HG03354 (cell line): ENCODE results near the gene HINT1.
"Not testable (repeated sequence)": the region's sequence is repeated elsewhere in the genome, so short reads cannot be mapped to it uniquely, and the experiment has no call there.

ENCODE experiments used
- ATAC-seq: cut with Tn5 transposase; IDR thresholded peaks from one replicate; pipeline ENCODE4 v1.9.1; 2021; ENCODE audit warnings: mild to moderate bottlenecking; ENCODE audit not compliant: unreplicated experiment, poor library complexity, severe bottlenecking

HINT1 gene

DNA sequence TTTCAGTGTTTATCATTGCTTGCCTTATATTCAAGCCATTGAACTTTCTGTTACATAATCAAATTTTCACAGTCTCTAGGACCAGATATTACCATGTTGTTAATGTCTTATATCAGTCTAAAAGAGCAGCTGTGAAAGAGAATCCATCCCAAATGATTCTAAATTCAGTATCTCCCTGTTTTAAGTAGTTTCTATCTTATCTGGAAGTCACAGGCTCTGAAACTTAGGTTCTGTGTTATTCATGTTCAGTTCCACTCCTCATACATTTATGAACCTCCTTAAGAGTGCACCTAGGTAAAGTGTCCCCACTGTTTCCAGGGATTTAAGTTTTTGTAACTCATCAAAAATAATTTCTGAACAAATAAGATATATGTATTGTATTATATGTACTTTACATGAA, 15.4 kb upstream of the HINT1 start:
- ATAC-seq, result no peak

DNA sequence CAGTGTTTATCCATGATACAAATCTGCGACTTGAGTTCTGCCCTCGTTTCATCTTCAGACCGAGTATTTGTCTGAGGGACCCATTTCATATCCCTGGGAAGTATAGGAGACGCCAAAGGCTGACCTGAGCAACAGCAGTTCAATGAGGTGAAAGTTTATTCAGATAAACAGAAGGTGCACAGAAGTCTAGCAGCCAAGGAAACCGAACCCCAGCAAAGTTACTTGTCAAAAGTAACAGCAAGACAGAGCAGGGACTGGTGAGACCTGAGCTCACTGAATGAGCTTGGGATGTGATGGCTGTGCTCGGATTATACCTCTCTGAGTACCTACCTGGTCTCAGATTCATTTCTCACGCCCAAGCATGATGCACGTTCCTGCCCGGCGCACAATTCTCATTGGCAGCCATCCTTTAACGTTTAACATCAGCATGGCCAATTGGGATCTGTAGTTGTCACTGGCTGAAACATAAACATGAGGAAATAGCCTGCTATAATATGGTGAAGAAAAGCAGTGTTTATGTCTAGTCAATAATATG, 6.3 kb upstream of the HINT1 start:
- no peak for ATAC-seq

DNA sequence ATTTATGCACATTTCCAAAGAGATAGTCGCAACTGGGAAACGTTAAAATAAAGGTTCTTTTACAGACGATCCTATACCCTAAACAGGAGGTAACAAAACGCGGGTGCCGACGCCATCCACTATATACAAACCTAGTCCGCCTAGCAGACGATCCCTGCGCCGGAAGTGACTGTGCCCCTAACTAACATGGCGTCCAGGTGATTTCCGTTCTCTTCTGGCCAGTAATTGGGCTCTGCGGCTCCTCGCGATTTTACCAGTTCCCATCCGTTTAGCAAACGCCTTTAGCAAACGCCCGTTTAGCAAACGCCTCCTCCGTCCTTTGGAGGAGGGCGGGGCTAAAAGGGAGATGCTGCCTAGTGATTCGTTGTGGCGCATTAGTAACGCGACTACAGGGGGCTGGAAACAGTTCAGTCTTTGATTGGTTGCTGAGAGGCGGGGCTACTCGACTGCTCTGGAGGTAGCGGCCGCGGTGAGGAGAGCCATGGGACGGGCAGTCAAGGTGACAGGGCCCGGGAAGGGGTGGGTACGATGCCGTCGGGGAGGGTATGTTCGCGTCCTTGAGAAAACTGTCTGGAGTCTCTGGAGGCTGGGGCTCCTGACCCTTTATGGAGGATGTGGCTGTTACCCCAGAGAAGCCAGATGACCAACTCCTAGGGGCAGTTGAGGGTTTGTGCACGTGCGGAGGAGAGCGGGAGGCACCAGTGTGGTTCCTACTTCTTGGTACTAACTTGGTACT, 5.7 kb upstream of the HINT1 start, which contains the start of gene LYRM7:
Gene LYRM7 (plus strand): TSS at position 405 of the 736 bp plus-strand sequence. CDS start 77 bp downstream, at position 482.
- peak; percentile 98 for ATAC-seq

DNA sequence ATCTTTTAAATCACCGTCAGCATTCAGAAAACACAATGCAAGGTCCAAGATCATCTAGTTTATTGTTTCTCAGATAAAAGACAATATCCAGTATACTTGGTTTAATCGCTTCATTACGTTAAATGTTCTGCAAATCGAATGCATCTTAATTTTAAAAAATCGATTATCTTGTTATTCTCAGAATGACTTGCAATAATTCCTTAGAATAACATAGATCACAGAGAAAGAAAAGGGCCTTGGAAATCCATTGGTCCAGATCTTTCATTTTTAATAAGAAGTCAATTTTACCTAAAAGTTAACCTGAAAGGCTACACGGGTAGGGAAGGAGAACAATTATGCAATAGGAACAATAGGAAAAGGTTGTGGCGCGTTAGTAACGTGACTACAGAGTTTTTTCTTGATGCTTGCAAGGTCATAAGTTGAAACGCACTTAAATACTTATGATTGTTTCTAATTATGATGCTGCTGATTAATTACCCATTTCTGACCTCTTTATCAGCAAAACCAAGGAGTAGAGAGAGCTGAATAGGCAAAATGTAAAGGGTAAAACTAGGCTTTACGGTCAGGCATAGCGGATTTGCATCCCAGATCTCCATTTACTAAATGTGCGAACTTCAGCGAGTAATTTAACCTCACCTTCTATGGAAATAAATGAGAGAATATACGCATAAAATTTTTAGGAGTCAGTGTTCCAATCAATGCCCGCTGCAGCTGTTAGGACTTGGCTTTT, 4.9 kb upstream of the HINT1 start:
- no peak for ATAC-seq

DNA sequence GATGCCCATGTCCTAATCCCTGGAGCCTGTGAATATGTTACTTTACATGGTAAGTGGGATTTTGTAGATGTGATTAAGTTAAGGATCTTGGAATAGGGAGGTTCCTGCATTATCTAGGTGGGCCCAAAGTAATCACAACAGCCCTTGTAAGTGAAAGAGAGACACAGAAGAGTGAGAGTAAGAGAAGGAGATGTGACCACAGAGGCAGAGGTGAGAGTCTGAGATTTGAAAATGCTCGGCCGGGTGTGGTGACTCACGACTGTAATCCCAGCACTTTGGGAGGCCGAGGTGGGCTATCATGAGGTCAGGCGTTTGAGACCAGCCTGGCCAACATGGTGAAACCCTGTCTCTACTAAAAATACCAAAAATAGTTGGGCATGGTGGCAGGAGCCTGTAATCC, 2.6 kb upstream of the HINT1 start:
- ATAC-seq, result no peak

DNA sequence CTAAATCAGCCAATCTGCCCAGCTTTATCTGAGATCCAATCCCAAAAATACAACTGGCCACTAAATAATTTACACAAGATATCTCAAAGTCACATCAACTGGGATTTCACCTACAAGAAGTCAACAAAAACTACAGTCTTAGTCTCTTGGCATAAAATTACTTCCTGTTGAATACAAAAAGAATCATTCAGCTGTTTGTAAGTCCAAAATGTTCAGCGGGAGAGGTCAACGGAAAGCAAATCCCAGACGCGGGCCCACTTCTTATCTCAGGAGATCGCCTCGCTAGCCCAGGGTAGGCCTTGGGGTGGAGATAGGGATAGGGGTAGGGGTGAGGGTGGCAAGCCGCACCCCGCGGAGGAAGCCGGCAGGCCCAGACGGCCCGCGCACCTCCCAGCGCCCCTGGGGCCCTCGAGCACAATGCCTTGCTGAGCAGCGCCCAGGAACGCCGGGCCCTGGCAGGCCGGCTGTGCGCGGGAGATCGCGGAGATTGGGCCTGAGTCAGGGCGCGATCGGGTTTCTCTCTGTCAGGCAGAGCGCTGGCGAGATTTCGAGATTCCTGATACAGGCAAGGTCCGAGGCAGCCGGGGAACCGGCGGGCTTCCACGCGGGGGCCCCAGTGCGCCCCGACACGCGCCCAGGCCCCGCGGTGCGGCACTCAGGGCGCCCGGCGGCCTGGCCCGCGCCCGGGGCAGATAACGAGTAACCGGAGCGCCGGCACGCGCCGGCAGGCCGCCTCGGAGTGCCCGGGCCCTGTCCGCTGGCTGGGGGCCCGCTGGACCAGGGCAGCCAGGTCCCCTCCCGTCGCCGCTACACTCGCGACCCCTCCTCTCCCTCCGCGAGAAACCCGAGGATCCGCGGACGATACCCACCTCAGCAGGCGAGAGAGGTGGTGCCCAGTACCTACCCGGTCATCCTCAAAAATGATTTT, 601 bp downstream of the HINT1 start:
- peak; percentile 75 for ATAC-seq

DNA sequence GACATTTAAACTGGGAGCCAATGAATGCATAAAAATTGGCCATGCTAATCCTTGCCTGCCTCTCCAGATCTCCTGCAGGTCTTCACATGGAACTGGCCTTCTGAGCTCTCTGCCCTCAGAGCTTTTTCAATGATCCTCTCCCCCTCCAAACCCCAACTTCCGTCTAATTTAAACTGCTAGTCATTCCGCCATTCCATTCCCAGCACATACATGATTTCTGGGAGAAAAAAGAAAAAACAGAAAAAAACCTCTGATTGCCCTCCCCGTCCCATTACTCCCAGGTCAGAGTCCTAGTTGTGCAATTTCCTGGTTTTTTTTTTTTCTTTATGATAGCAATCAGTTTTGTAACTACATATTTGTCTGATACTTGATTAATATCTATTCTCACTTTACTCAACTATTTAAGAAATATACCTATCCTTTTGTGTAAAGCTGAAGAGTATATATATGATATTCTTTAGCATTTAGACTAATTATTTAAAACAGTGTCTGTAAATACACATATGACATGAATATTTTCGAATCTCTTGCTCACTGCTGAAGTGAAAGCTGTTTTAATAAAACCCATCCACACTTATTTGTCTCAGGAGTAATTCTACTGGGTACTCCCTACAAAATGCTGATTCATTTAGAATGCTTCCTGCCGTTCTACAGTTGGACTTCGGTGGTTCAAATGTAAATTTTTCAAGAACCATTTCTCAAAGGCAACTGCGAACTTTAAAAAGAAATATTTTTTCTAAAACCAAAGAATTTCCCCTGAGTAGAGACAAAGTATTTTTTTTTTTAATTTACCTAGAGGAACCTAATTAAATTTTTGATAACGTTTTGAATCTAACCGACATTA, 1.6 kb downstream of the HINT1 start:
- no peak for ATAC-seq

DNA sequence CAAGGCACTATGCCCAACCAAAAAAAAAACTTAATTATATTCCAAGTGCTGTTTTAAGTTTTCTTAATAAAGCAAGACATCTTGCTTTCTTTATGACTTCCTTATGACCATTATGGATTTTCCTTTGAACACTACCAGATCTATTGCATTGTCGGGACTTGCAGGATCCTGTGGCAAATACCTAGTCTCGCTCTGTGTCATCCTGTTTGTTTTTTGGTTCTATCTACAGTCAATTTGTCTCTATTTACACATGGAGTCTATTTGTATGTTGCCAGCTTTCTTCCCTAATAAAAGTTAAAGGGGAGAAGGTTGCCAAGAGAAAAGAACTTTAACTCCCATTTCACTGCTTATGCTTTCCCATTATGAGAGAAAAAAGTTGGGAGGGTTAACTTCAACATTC, 4.9 kb downstream of the HINT1 start:
- ATAC-seq, result no peak

DNA sequence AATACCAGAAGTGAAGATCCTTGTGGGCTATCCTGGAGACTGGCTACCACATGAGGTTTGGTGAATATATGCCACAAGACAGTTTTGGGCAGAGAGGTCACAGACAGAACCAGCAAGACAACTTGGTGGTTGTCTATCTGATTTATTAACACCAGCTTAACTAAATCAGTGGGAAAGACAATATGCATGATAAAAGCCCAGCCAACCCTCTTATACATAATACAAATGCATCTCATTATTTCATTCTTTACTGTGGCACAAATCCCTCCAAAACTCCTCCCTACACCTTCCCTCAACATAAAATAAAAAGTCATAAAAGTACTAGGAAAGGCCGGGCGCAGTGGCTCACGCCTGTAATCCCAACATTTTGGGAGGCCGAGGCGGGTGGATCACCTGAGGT, 8.1 kb downstream of the HINT1 start:
- no peak for ATAC-seq

DNA sequence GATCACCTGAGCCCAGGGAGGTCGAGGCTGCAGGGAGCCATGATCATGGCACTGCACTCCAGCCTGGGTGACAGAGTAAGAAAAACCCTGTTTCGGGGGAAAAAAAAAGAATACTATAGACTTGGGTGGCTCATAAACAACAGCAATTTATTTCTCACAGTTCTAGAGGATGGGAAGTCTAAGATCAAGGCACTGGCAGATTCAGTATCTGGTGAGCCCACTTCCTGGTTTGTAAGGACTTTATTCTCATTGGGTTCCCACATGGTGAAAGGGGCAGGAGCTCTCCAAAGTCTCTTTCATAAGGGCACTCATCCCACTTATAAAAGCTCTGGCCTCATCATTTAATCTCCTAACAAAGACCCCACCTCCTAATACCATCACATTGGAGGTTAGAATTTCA, 8.7 kb downstream of the HINT1 start:
- ATAC-seq, result no peak

DNA sequence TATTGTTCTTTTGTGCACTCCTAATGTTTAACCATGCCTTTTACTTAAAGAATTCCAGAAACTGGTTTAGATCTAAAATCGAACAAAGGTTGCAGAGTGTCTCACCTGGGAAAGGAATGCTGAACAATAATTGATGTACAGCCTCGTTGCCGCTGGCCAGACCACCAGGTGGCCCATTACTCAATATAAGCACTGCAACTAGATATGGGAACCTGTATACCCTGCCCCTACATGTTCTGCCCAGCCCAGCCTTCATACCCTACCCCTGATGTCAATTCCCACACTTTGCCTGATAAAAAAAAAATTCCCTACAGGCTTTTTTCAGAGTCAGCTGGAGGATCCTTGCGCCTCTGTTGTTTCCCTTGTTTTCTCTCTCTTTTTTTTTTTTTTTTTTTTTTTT, 13.8 kb downstream of the HINT1 start:
- ATAC-seq, result no peak

DNA sequence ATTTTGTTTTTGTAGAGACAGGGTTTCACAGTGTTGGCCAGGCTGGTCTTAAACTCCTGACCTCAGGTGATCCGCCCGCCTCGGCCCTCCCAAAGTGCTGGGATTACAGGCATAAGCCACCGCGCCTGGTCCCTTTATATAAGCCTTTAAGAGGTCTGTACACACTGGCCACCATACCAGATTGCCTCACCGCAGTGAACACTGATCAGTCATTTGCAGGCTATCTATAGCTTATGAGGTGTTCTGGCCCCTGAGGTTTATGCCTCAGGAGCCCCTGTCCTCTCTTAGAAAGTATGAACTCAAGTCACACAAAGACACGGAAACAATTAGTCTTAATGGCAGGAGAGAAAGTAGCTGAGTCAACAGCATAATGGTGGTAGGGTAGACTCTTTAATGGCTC, 14.6 kb downstream of the HINT1 start:
- no peak for ATAC-seq

DNA sequence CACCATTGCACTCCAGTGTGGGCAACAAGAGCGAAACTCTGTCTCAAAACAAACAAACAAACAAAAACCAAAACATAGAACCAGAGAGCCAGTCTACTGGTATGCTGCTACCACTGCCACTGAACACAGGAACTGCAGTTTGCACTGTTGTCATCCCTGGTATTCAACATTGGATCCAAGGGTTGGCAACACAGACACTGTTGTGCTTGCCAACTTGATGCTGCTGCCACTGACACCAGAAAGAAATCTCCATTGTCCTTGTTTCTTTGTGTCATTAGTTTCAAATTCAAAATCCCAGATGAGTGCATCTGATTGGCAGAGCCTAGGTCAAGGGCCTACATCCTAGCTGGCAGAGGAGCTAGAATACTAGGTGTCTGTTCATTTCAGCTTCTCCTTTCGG, 16.2 kb downstream of the HINT1 start:
- no peak for ATAC-seq

DNA sequence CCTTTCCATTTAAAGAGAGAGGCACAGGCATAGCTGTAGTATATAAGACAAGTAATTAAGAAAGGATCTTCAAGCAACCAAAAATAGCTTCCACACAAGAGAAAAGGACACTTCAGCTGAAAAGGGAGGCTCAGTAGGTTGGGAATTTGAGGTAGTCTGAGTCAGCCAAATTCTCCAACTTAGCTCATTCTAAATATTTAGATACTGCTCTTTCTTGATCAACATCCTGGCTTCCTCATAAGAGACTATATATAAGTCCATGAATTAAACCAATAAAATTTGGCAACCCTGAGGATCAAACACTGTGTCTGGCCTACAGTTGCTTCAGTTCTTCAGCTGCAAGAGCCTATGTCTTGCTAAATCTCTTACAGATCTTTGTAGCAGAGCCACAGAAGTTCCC, 17.8 kb downstream of the HINT1 start:
- ATAC-seq, result no peak

DNA sequence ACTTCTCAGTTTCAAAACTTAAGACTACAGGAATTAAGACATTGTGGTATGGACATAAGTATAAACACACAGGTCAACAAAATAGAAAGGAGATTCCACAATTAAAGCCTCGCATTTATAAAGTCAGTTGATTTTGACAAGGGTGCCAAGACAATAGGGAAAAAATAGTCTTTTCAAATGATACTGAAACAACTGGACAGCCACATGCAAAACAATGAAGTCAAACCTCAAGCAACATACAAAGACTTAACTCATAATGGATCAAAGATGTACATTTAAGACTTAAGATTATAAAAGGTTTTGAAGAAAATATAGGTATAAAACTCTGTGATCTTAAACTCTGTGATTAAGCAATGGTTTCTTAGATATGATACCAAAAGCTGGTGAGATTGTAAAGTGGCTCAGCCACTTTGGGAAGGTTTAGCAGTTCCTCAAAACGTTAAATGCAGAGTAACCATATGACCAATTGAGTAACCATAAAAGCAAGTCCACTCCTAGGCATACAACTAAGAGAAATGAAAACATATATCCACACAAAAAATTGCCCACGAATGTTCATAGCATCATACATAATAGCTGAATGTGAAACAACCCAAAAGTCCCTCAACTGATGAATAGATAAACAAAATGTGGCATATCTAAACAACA, 22.0 kb downstream of the HINT1 start:
- no peak for ATAC-seq

DNA sequence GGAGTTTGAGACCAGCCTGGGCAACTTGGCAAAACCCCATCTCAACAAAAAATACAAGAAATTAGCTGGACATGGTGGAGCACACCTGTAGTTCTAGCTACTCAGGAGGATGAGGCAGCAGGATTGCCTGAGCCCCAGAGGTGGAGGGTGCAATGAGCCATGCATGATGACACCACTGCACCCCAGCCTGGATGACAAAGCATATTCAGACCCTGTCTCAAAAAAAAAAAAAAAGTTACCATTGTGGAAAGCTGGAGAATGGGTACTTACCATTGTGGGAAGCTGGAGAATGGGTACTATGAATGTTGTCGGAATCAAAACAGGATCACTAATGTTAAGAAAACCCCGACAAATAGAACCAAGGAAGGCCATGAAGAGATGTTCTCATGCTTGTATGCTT, 25.7 kb downstream of the HINT1 start:
- ATAC-seq, result no peak

DNA sequence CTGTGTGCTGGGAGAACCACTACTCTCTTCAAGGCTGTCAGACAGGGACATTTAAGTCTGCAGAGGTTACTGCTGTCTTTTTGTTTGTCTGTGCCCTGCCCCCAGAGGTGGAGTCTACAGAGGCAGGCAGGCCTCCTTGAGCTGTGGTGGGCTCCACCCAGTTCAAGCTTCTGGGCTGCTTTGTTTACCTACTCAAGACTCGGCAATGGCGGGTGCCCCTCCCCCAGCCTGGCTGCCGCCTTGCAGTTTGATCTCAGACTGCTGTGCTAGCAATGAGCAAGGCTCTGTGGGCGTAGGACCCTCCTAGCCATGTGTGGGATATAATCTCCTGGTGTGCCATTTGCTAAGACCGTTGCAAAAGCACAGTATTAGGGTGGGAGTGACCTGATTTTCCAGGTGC, 26.6 kb downstream of the HINT1 start:
- not testable (repeated sequence) for ATAC-seq

DNA sequence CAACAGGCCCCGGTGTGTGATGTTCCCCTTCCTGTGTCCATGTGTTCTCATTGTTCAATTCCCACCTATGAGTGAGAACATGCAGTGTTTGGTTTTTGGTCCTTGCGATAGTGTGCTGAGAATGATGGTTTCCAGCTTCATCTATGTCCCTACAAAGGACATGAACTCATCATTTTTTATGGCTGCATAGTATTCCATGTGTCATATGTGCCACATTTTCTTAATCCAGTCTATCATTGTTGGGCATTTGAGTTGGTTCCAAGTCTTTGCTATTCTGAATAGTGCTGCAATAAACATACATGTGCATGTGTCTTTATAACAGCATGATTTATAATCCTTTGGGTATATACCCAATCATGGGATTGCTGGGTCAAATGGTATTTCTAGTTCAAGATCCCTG, 32.0 kb downstream of the HINT1 start:
- not testable (repeated sequence) for ATAC-seq

DNA sequence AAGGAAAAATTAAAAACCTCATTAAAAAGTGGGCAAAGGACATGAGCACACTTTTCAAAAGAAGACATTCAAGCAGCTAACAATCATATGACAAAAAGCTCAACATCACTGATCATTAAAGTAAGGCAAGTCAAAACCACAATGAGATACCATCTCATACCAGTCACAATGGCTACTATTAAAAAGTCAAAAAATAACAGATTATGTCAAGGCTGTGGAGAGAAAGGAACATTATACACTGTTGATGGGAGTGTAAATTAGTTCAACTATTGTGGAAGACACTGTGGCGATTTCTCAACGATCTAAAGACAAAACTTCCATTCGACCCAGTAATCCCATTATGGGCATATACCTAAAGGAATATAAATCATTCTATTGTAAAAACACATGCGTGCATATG, 35.8 kb downstream of the HINT1 start:
- ATAC-seq, result no peak
